ENCODE results near the gene STAG2.

The STAG2 gene

DNA sequence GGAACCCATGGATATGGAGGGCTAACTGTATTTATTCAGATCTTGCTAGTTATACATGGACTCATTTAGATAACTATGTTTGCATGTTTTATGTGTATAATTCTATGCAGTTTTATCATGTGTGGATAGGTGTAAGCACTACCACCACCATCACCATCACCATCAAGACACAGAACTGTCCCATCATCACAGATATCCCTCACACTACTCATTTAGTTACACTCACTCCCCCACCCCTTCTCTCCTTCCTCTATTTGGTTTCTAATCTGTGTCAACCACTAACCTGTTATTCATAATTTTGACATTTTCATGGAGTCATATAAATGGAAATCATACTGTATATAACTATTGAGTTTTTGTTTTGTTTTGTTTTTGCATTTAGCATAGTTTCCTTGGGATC is 43.7 kb downstream of the STAG2 start:
- no peak for DNase-seq (ENCODE audit: low read depth)
- H3K27me3 ChIP-seq (replicated peaks; ENCODE audit: control insufficient read depth, insufficient read depth, low read length), result no peaks in the 10 kb centered on the region
- H3K4me1 ChIP-seq (ENCODE audit: control insufficient read depth, insufficient read depth, low read length), result no peaks in the 10 kb centered on the region
- no peak overlapping the region for H3K9ac ChIP-seq (ENCODE audit: low read length)
- no peak overlapping the region for H3K4me3 ChIP-seq (ENCODE audit: low read length)
- no peaks in the 10 kb centered on the region for H3K9me3 ChIP-seq (ENCODE audit: control insufficient read depth, low read length)
- H3K36me3 ChIP-seq (ENCODE audit: control insufficient read depth, insufficient read depth, low read length, severe bottlenecking), result no peaks in the 10 kb centered on the region

DNA sequence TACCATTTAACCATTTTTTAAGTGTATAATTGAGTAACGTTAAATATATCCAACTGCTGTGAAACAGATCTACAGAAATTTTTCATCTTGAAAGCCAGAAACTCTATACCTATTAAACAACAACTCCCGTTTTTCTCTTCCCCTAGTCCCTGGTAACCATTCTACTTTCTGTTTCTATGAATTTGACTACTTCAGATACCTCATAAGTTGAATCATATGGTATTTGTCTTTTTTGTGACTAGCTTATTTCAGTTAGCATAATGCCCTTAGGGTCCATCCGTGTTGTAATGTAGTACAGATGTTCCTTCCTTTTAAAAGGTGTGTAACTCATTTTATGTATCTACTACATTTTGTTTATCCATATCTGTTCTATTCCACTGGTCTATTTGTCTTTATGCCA is 48.7 kb downstream of the STAG2 start:
- H3K9me3 ChIP-seq (ENCODE audit: control insufficient read depth, low read length), result no peaks in the 10 kb centered on the region
- H3K36me3 ChIP-seq (ENCODE audit: control insufficient read depth, insufficient read depth, low read length, severe bottlenecking), result no peaks in the 10 kb centered on the region
- no peak overlapping the region for H3K9ac ChIP-seq (ENCODE audit: low read length)
- H3K4me3 ChIP-seq (ENCODE audit: low read length), result no peak overlapping the region
- no peaks in the 10 kb centered on the region for H3K27me3 ChIP-seq (replicated peaks; ENCODE audit: control insufficient read depth, insufficient read depth, low read length)
- DNase-seq (ENCODE audit: low read depth), result peak; percentile 64
- H3K4me1 ChIP-seq (ENCODE audit: control insufficient read depth, insufficient read depth, low read length), result no peaks in the 10 kb centered on the region

DNA sequence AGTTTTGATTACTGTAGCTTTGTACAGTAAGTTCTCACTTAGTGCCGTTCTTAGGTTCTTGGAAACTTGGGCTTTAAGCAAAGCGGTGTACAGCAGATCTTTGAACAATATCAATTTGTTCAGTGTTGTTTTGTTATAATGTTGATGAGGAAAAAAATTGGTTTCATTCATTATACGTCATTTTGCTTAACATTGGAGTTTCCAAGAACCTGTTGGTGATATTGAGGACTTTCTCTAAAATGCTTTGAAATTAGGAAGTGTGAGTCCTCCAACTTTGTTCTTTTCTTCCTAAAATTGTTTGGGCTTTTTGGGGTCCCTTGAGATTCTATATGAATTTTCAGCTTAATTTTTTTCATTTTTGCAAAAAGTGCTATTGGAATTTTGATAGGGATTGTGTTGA is 49.1 kb downstream of the STAG2 start:
- no peaks in the 10 kb centered on the region for H3K4me1 ChIP-seq (ENCODE audit: control insufficient read depth, insufficient read depth, low read length)
- H3K4me3 ChIP-seq (ENCODE audit: low read length), result no peak overlapping the region
- no peaks in the 10 kb centered on the region for H3K27me3 ChIP-seq (replicated peaks; ENCODE audit: control insufficient read depth, insufficient read depth, low read length)
- no peak overlapping the region for H3K9ac ChIP-seq (ENCODE audit: low read length)
- no peaks in the 10 kb centered on the region for H3K36me3 ChIP-seq (ENCODE audit: control insufficient read depth, insufficient read depth, low read length, severe bottlenecking)
- H3K9me3 ChIP-seq (ENCODE audit: control insufficient read depth, low read length), result no peaks in the 10 kb centered on the region
- no peak for DNase-seq (ENCODE audit: low read depth)

DNA sequence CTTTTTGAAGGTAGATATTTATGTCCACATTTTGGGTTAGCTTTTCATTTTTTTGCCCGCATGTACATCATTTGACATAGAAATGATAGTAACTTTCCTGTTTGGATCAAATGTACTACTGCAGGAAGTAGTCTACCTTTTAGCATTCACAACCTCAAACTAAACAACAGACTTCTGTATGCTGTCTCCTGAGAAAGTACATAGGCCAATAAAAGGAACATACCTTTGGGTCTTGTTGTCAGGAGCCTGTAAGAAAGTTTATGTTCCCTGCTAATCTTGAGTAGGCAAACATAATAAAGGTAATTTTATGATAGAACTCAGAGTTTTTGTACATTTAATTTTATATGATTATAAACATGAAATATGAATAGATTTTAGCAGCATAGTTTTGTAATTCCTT is 54.2 kb downstream of the STAG2 start:
- DNase-seq (ENCODE audit: low read depth), result no peak
- H3K4me3 ChIP-seq (ENCODE audit: low read length), result no peak overlapping the region
- no peak overlapping the region for H3K9ac ChIP-seq (ENCODE audit: low read length)
- H3K36me3 ChIP-seq (ENCODE audit: control insufficient read depth, insufficient read depth, low read length, severe bottlenecking), result no peaks in the 10 kb centered on the region
- no peaks in the 10 kb centered on the region for H3K27me3 ChIP-seq (replicated peaks; ENCODE audit: control insufficient read depth, insufficient read depth, low read length)
- no peaks in the 10 kb centered on the region for H3K4me1 ChIP-seq (ENCODE audit: control insufficient read depth, insufficient read depth, low read length)
- H3K9me3 ChIP-seq (ENCODE audit: control insufficient read depth, low read length), result no peaks in the 10 kb centered on the region

DNA sequence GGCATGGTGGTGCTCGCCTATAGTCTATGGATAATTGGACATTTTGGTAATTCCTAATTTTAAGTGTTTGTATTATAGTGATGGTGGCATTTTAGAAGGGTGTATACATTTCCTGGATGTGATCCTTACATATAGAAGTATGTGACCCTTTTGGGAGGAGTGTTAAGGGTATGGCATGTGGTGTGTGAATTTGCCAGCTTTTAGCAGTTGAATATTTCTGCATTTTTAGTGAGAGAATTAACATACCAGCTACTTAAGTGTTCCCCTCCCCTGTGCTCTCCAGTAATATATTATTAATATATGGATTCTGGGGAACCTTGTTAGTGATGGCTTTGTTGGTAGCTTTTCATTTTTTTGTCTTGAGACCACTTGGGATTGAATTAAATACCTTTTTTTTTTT is 55.3 kb downstream of the STAG2 start:
- no peak for DNase-seq (ENCODE audit: low read depth)
- no peaks in the 10 kb centered on the region for H3K4me1 ChIP-seq (ENCODE audit: control insufficient read depth, insufficient read depth, low read length)
- no peaks in the 10 kb centered on the region for H3K27me3 ChIP-seq (replicated peaks; ENCODE audit: control insufficient read depth, insufficient read depth, low read length)
- H3K9me3 ChIP-seq (ENCODE audit: control insufficient read depth, low read length), result no peaks in the 10 kb centered on the region
- no peaks in the 10 kb centered on the region for H3K36me3 ChIP-seq (ENCODE audit: control insufficient read depth, insufficient read depth, low read length, severe bottlenecking)
- no peak overlapping the region for H3K4me3 ChIP-seq (ENCODE audit: low read length)
- H3K9ac ChIP-seq (ENCODE audit: low read length), result no peak overlapping the region

DNA sequence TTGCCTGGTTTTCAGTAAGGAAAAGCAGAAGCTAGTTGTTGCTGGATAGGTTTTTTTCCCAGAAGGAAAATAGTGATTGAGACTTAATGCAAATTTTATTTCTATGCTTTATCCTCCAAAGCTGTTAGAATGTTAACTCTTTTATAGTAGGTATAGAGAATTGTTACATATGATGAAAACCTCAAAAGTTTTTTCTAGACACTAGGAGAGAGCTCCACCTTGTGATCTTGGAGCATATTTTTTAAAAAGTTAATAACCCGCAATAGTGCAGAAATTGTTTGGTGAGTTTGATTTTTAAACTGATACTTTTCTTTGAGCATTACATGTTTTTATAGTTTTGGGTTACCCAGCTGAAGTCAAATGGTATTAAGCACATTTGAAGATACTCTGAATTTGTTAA is 56.5 kb downstream of the STAG2 start:
- Histone ChIP-seq H3K27me3 (replicated peaks; ENCODE audit: control insufficient read depth, insufficient read depth, low read length) (no peaks in the 10 kb centered on the region), H3K4me3 (ENCODE audit: low read length) (no peak overlapping the region), H3K4me1 (ENCODE audit: control insufficient read depth, insufficient read depth, low read length) (peaks cover 3% of the 10 kb centered on the region), H3K9me3 (ENCODE audit: control insufficient read depth, low read length) (no peaks in the 10 kb centered on the region), H3K9ac (ENCODE audit: low read length) (no peak overlapping the region), H3K36me3 (ENCODE audit: control insufficient read depth, insufficient read depth, low read length, severe bottlenecking) (no peaks in the 10 kb centered on the region)
- peak; percentile 20 for DNase-seq (ENCODE audit: low read depth)

DNA sequence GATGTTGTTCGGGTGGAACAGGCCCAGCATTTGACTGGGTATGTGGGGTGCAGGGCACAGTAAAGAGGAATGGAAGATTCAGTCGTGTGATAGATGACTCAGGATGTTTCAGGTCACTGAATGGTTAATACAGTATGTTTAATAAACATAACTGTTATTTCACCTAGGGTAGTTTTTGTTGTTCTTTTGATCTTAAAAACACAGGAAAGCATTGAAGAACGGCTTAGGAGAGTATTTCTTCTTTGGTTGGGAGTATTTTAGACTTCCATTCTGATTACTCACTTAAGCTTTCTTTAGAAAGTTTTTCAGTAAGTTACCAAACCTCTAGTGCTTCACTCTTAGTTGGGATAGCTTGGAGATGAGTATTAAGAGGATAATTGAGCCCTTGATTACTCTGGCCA is 62.3 kb downstream of the STAG2 start:
- peak; percentile 43 for DNase-seq (ENCODE audit: low read depth)
- H3K4me3 ChIP-seq (ENCODE audit: low read length), result no peak overlapping the region
- peaks cover 17% of the 10 kb centered on the region for H3K36me3 ChIP-seq (ENCODE audit: control insufficient read depth, insufficient read depth, low read length, severe bottlenecking)

DNA sequence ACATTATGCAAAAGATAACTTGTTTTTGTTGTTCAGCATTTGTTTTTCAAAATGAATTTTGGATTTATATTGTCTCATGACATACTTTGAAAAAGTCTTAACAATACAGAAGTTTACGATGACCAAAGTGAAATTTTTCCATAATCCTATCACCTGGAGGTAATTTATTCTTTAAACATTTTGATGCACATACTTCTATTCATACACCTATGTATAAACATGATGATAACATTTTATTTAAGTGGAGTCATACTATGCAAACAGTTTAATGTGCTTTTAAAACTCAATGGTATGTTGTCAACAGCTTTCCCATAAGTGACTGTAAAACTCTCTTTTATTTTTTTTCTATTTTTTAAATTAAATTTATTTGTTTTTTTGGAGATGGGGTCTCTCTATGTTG is 65.0 kb downstream of the STAG2 start:
- Histone ChIP-seq H3K9ac (ENCODE audit: low read length) (no peak overlapping the region), H3K4me3 (ENCODE audit: low read length) (no peak overlapping the region), H3K36me3 (ENCODE audit: control insufficient read depth, insufficient read depth, low read length, severe bottlenecking) (peaks cover 17% of the 10 kb centered on the region), H3K9me3 (ENCODE audit: control insufficient read depth, low read length) (no peaks in the 10 kb centered on the region), H3K27me3 (replicated peaks; ENCODE audit: control insufficient read depth, insufficient read depth, low read length) (no peaks in the 10 kb centered on the region), H3K4me1 (ENCODE audit: control insufficient read depth, insufficient read depth, low read length) (peaks cover 6% of the 10 kb centered on the region)
- DNase-seq (ENCODE audit: low read depth), result no peak

More for the DNA sequence above, 62.3 kb downstream of the STAG2 start:
- Histone ChIP-seq H3K9ac (ENCODE audit: low read length) (no peak overlapping the region), H3K4me1 (ENCODE audit: control insufficient read depth, insufficient read depth, low read length) (peaks cover 6% of the 10 kb centered on the region), H3K27me3 (replicated peaks; ENCODE audit: control insufficient read depth, insufficient read depth, low read length) (no peaks in the 10 kb centered on the region), H3K9me3 (ENCODE audit: control insufficient read depth, low read length) (no peaks in the 10 kb centered on the region)

DNA sequence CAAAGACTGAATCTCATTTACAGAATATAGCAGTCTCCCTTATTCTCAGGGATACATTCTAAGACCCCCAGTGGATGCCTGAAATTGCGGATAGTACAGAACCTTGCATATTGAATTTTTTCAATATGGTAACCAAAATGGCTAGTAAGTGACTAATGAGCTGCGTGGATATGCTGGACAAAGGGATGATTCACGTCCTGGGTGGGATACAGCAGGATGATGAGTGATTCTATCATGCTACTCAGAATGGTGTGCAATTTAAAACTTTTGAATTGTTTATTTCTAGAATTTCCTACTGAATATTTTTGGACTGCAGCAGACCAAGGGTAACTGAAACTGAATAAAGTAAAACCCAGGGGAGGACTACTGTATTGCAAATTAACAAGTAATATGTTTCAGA is 66.7 kb downstream of the STAG2 start:
- Histone ChIP-seq H3K27me3 (replicated peaks; ENCODE audit: control insufficient read depth, insufficient read depth, low read length) (no peaks in the 10 kb centered on the region), H3K9me3 (ENCODE audit: control insufficient read depth, low read length) (no peaks in the 10 kb centered on the region), H3K4me3 (ENCODE audit: low read length) (no peak overlapping the region), H3K9ac (ENCODE audit: low read length) (no peak overlapping the region), H3K4me1 (ENCODE audit: control insufficient read depth, insufficient read depth, low read length) (peaks cover 2% of the 10 kb centered on the region), H3K36me3 (ENCODE audit: control insufficient read depth, insufficient read depth, low read length, severe bottlenecking) (peaks cover 17% of the 10 kb centered on the region)
- DNase-seq (ENCODE audit: low read depth), result no peak

DNA sequence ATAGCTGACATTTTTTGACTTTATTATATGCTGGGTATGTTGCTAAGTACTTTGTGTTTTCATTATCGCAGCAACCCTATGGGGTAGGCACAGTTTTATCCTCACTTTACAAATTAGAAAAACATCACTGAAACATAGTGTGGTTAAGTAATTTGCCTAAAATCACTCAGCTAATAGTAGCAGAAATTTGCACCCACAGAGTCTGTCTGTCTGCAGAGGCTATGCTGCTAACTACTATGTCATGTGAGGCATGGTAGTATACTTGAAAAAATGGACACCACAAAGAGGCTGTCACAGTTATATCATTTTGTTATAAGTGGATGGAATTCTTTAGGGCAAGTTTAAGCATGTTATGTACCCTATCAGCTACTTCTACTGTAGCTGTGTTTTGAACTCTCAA is 69.0 kb downstream of the STAG2 start:
- Histone ChIP-seq H3K4me1 (ENCODE audit: control insufficient read depth, insufficient read depth, low read length) (no peaks in the 10 kb centered on the region), H3K27me3 (replicated peaks; ENCODE audit: control insufficient read depth, insufficient read depth, low read length) (no peaks in the 10 kb centered on the region), H3K4me3 (ENCODE audit: low read length) (no peak overlapping the region), H3K9ac (ENCODE audit: low read length) (no peak overlapping the region), H3K36me3 (ENCODE audit: control insufficient read depth, insufficient read depth, low read length, severe bottlenecking) (peaks cover 17% of the 10 kb centered on the region), H3K9me3 (ENCODE audit: control insufficient read depth, low read length) (no peaks in the 10 kb centered on the region)
- DNase-seq (ENCODE audit: low read depth), result no peak

DNA sequence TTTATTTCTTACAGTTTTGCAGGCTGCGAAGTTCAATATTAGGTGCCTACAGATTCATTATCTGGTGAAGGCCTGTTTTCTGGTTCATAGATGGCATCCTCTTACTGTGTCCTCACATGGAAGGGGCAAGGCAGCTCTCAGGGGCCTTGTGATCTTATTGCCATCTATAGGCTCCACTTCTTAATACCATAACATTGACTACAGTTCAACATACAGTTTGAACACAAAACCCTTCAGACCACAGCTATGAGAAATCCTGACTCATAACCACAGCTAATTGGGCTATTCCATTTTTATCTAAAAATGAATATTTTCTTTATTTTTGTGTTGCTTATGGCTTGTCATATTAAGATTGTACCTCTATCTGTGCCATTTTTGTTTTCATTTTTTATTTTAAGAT is 72.3 kb downstream of the STAG2 start:
- Histone ChIP-seq H3K27me3 (replicated peaks; ENCODE audit: control insufficient read depth, insufficient read depth, low read length) (no peaks in the 10 kb centered on the region), H3K4me3 (ENCODE audit: low read length) (no peak overlapping the region), H3K36me3 (ENCODE audit: control insufficient read depth, insufficient read depth, low read length, severe bottlenecking) (peaks cover 6% of the 10 kb centered on the region), H3K4me1 (ENCODE audit: control insufficient read depth, insufficient read depth, low read length) (no peaks in the 10 kb centered on the region), H3K9me3 (ENCODE audit: control insufficient read depth, low read length) (no peaks in the 10 kb centered on the region), H3K9ac (ENCODE audit: low read length) (no peak overlapping the region)
- peak; percentile 28 for DNase-seq (ENCODE audit: low read depth)

DNA sequence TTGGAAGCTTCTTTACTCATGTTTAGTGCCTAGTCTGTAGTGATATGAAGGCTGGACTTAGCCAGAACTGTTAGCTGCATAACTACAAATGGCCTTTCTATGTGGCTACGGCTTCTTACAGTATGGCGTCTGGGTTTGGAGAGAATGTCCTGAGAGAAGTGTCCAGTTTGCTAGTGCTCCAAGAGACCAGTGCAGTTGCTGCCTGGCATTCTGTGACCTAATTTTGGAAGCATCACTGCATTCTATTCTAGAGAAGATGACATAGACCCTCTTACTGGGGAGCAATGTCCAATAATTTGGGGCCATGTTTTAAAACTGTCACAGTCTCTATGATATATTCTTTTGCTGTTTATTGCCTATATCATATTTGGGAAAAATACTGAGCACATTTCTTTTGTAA is 74.2 kb downstream of the STAG2 start:
- Histone ChIP-seq H3K4me1 (ENCODE audit: control insufficient read depth, insufficient read depth, low read length) (no peaks in the 10 kb centered on the region), H3K36me3 (ENCODE audit: control insufficient read depth, insufficient read depth, low read length, severe bottlenecking) (peaks cover 13% of the 10 kb centered on the region), H3K4me3 (ENCODE audit: low read length) (no peak overlapping the region), H3K9ac (ENCODE audit: low read length) (no peak overlapping the region), H3K27me3 (replicated peaks; ENCODE audit: control insufficient read depth, insufficient read depth, low read length) (no peaks in the 10 kb centered on the region), H3K9me3 (ENCODE audit: control insufficient read depth, low read length) (no peaks in the 10 kb centered on the region)
- no peak for DNase-seq (ENCODE audit: low read depth)
